Smooth muscle cell (in vitro differentiated cells): Measurements from ENCODE around the gene GAS7. TPM values are rescaled to one million over a fixed set of nuclear protein-coding genes. Genes with fewer than 3 reads are reported as not detected.

Experiments used
- DNase-seq: peaks from one replicate; lab custom pipeline; 2025; ENCODE audit not compliant: unreplicated experiment; lab: John Stamatoyannopoulos, UW
- H2AFZ ChIP-seq: fragments of 200-600 bp; sonication (generic); 2 replicates; pipeline ENCODE4 v1.6.0; 2016; ENCODE audit warnings: antibody characterized with exemption, low read depth, mild to moderate bottlenecking
- H3F3A ChIP-seq: fragments of 200-600 bp; sonication (generic); 2 replicates; pipeline ENCODE4 v1.6.0; 2017; ENCODE audit warnings: antibody characterized with exemption, low read depth
- H3K27ac ChIP-seq: fragments of 200-600 bp; sonication (generic); 2 replicates; pipeline ENCODE4 v1.5.1; 2016; ENCODE audit warnings: low read depth, mild to moderate bottlenecking
- H3K27me3 ChIP-seq: fragments of 200-600 bp; sonication (generic); 2 replicates; pipeline ENCODE4 v1.6.1; 2016; ENCODE audit warnings: low read depth, mild to moderate bottlenecking
- H3K36me3 ChIP-seq: fragments of 200-600 bp; sonication (generic); 2 replicates; pipeline ENCODE4 v1.5.1; 2016; ENCODE audit warnings: low read depth
- H3K4me1 ChIP-seq: fragments of 200-600 bp; sonication (generic); 2 replicates; pipeline ENCODE4 v1.5.1; 2016; ENCODE audit warnings: low read depth
- H3K4me2 ChIP-seq: fragments of 200-600 bp; sonication (generic); 2 replicates; pipeline ENCODE4 v1.6.0; 2016; ENCODE audit warnings: mild to moderate bottlenecking
- H3K4me3 ChIP-seq: fragments of 200-600 bp; sonication (generic); 2 replicates; pipeline ENCODE4 v1.5.1; 2016; ENCODE audit warnings: mild to moderate bottlenecking
- H3K79me2 ChIP-seq: fragments of 200-600 bp; sonication (generic); 2 replicates; pipeline ENCODE4 v1.6.0; 2016; ENCODE audit warnings: low read depth, mild to moderate bottlenecking
- H3K9ac ChIP-seq: fragments of 200-600 bp; sonication (generic); 2 replicates; pipeline ENCODE4 v1.6.0; 2016; ENCODE audit warnings: low read depth
- H3K9me3 ChIP-seq: fragments of 200-600 bp; sonication (generic); replicated peaks from 2 replicates; pipeline ENCODE4 v1.5.1; 2016; ENCODE audit warnings: low read depth
- H4K20me1 ChIP-seq: fragments of 200-600 bp; sonication (generic); 2 replicates; pipeline ENCODE4 v1.6.0; 2016; ENCODE audit warnings: low read depth
- CTCF ChIP-seq: fragments of 200-600 bp; sonication (generic); IDR thresholded peaks from 2 replicates; pipeline ENCODE4 v1.5.1; 2017; ENCODE audit warnings: borderline replicate concordance, mild to moderate bottlenecking, antibody characterized with exemption; ENCODE audit not compliant: insufficient read depth, poor library complexity, severe bottlenecking
- WGBS: methylation state at CpG from one replicate; pipeline ENCODE4 v1.1.7; 2016; ENCODE audit warnings: low lambda C conversion rate; 5-methylcytosine and 5-hydroxymethylcytosine counted together
- polyA plus RNA-seq: library from polyadenylated mRNA; unstranded; fragments of >200 nt; fragmentation: Nextera tagmentation; extraction: Ambion mirVana; gene quantifications from 2 replicates; pipeline ENCODE4 v1.2.1, GENCODE V29; 2016
- total RNA-seq: library from RNA; depleted of rRNA; stranded (reverse); fragments of >200 nt; gene quantifications from 2 replicates; pipeline ENCODE4 v1.2.3, GENCODE V29; 2014

Gene GAS7
- total and polyA plus RNA-seq, 2 experiments from 2014 or later: 86.8 to 103 TPM

GRCh38 chr17:9971991-9972390, 226.4 kb downstream of the GAS7 start:
- Histone ChIP-seq H3K27me3 (no peaks in the 10 kb centered on the region), H3K9ac (peak overlapping the region; percentile 2), H3K4me1 (peaks cover 41% of the 10 kb centered on the region), H4K20me1 (peaks cover 95% of the 10 kb centered on the region), H3K79me2 (peaks cover 58% of the 10 kb centered on the region), H3F3A (peaks cover 38% of the 10 kb centered on the region), H3K4me2 (peak overlapping the region; percentile 50), H3K27ac (peak overlapping the region; percentile 86), H3K36me3 (no peaks in the 10 kb centered on the region), H3K9me3 (no peaks in the 10 kb centered on the region), H2AFZ (no peak overlapping the region), H3K4me3 (no peak overlapping the region)
- no peak for TF ChIP-seq CTCF
- WGBS: 26% methylated on average over 4 of the region's 4 CpGs
- peak; percentile 14 for DNase-seq

- peak overlapping the region; percentile 48 for H3K9ac ChIP-seq
- no peaks in the 10 kb centered on the region for H3K27me3 ChIP-seq
- H3K4me2 ChIP-seq: peak overlapping the region; percentile 13
- H3F3A ChIP-seq: peaks cover 29% of the 10 kb centered on the region
- peaks cover 96% of the 10 kb centered on the region for H4K20me1 ChIP-seq
- 70% methylated on average over 13 of the region's 13 CpGs for WGBS
- H3K4me3 ChIP-seq: no peak overlapping the region
- no peak for TF ChIP-seq CTCF
- peaks cover 35% of the 10 kb centered on the region for H3K4me1 ChIP-seq
- no peak for DNase-seq
- H3K79me2 ChIP-seq: peaks cover 70% of the 10 kb centered on the region
- peak overlapping the region; percentile 70 for H3K27ac ChIP-seq
- no peaks in the 10 kb centered on the region for H3K9me3 ChIP-seq
- no peak overlapping the region for H2AFZ ChIP-seq
- no peaks in the 10 kb centered on the region for H3K36me3 ChIP-seq
Observed at GRCh38 chr17:9969301-9969935, 229.0 kb downstream of the GAS7 start.

GRCh38 chr17:9968881-9969280, 229.5 kb downstream of the GAS7 start:
- H3K9me3 ChIP-seq: no peaks in the 10 kb centered on the region
- no peak overlapping the region for H2AFZ ChIP-seq
- no peak overlapping the region for H3K4me3 ChIP-seq
- peaks cover 75% of the 10 kb centered on the region for H3K79me2 ChIP-seq
- H4K20me1 ChIP-seq: peaks cover 96% of the 10 kb centered on the region
- no peaks in the 10 kb centered on the region for H3K36me3 ChIP-seq
- WGBS: 29% methylated on average over 5 of the region's 5 CpGs
- no peaks in the 10 kb centered on the region for H3K27me3 ChIP-seq
- peak overlapping the region; percentile 48 for H3K9ac ChIP-seq
- H3K27ac ChIP-seq: peak overlapping the region; percentile 70
- no peak for TF ChIP-seq CTCF
- DNase-seq: no peak
- peak overlapping the region; percentile 13 for H3K4me2 ChIP-seq
- H3F3A ChIP-seq: peaks cover 23% of the 10 kb centered on the region
- peaks cover 30% of the 10 kb centered on the region for H3K4me1 ChIP-seq

GRCh38 chr17:9968008-9968407, 230.4 kb downstream of the GAS7 start:
- Histone ChIP-seq H3K9me3 (no peaks in the 10 kb centered on the region), H3K36me3 (no peaks in the 10 kb centered on the region), H3K4me2 (peak overlapping the region; percentile 13), H4K20me1 (peaks cover 96% of the 10 kb centered on the region), H2AFZ (no peak overlapping the region), H3K27ac (peak overlapping the region; percentile 70), H3K4me3 (no peak overlapping the region), H3K4me1 (peaks cover 25% of the 10 kb centered on the region), H3K79me2 (peaks cover 83% of the 10 kb centered on the region), H3K9ac (peak overlapping the region; percentile 14), H3F3A (peaks cover 27% of the 10 kb centered on the region), H3K27me3 (no peaks in the 10 kb centered on the region)
- 38% methylated on average over 5 of the region's 5 CpGs for WGBS
- no peak for DNase-seq
- no peak for TF ChIP-seq CTCF
